HG02884 (cell line): ENCODE results near the gene LAMC1.
"Not testable (repeated sequence)": the region's sequence is repeated elsewhere in the genome, so short reads cannot be mapped to it uniquely, and the experiment has no call there.

Source experiments
- ATAC-seq: cut with Tn5 transposase; IDR thresholded peaks from one replicate; pipeline ENCODE4 v1.9.1; 2021; ENCODE audit warnings: mild to moderate bottlenecking, moderate library complexity; ENCODE audit not compliant: unreplicated experiment

Gene LAMC1

DNA sequence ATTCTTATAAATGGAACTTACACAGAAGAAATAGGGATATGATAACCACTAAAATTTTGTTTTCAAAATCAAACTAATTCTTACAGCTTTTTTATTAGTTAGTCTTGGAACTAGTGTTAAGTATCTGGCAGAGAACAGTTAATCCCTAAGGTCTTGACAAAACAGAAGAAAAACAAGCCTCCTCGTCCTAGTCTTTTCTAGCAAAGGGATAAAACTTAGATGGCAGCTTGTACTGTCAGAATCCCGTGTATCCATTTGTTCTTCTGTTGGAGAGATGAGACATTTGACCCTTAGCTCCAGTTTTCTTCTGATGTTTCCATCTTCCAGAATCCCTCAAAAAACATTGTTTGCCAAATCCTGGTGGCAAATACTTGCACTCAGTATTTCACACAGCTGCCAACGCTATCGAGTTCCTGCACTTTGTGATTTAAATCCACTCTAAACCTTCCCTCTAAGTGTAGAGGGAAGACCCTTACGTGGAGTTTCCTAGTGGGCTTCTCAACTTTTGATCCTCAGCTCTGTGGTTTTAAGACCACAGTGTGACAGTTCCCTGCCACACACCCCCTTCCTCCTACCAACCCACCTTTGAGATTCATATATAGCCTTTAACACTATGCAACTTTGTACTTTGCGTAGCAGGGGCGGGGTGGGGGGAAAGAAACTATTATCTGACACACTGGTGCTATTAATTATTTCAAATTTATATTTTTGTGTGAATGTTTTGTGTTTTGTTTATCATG, 120.5 kb downstream of the LAMC1 start:
- no peak for ATAC-seq

DNA sequence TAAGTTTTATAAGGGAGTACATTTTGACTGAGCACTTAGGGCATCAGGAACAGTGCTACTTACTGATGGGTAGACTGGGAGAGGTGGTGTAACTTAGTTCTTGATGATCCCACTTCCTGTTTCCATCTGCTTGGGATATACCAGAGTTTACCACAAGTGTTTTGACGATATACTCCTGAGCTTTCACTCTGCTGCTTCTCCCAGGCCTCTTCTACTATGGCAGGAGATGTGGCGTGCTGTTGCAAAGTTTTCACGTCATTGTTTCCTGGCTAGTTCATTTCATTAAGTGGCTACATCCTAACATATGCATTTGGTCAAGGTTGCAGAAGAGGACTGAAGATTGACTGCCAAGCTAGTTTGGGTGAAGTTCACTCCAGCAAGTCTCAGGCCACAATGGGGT, 121.5 kb downstream of the LAMC1 start:
- ATAC-seq = no peak

DNA sequence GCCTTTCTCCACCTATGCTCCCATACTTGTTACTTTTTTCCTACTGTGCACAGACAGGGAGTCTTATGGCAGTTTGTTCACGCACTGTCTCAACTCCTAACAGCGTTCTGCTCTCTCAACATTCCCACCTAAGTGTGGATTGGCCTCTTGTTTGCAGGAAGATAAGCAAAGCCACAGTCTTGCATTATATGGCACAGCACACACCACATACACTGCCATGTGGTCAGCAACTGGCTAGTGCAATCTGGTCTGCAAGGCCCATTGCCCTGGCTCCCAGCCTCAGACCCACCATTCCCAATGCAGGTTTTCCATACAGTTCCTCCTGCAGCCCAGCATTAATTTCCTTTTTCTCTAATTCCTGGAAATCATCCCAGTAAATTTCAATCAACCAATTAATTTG, 124.5 kb downstream of the LAMC1 start:
- no peak for ATAC-seq

DNA sequence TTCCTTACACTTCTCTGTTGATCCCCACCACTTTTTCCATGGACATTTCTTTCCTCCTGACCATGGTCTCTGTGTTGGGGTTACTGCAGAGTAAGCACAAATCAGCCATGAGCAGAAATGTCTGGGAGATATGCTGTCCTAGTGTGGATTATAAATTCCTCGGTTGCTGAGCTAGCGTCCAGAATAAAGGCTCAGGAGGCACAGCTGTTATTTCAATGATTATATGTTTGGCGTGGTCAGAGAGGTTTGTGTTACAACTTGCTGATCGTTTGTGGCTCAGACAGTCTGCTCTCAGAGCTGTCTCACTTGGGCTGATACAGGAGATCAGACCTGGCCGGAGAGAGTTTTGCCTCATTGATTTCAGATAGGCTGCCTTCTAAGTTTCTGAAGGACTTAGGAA, 125.4 kb downstream of the LAMC1 start:
- no peak for ATAC-seq

DNA sequence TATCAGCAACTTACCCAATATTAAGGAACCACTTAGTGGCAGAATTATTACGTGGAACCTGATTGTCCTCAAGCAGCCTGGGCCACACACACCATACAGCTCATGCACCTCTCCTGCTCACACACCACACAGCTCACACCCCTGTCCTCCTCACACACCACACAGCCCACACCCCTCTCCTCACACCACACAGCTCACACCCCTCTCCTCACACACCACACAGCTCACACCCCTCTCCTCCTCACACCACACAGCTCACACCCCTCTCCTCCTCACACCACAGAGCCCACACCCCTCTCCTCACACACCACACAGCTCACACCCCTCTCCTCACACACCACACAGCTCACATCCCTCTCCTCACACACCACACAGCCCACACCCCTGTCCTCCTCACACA, 126.1 kb downstream of the LAMC1 start:
- no peak for ATAC-seq

DNA sequence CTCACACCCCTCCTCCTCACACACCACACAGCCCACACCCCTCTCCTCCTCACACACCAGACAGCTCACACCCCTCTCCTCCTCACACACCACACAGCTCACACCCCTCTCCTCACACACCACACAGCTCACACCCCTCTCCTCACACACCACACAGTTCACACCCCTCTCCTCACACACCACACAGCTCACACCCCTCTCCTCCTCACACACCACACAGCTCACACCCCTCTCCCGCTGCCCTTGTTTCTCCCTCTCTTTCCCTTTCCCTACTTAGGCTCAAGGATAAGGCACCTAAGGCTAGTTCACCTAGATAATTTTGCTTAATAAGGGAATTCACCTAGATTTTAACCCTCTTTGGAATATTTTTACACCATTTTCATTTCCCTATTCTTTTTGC, 126.8 kb downstream of the LAMC1 start:
- not testable (repeated sequence) for ATAC-seq

DNA sequence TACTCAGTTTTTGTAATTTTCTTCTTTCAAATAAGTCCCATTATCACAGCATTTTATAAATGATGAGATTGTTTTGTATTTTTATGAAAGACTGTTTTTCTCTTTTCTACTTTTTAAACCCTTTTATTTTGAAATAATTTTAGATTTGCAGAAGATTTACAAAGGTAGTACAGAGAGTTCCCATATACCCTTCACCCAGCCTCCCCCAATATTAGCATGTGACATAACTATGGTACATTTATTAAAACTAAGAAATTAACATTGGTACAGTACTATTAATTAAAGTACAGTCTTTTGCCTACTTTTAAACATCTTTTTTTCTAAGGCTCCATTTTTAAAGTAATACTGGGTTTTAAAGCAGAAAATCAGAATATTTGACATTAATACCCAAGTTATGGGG, 127.2 kb downstream of the LAMC1 start:
- no peak for ATAC-seq

DNA sequence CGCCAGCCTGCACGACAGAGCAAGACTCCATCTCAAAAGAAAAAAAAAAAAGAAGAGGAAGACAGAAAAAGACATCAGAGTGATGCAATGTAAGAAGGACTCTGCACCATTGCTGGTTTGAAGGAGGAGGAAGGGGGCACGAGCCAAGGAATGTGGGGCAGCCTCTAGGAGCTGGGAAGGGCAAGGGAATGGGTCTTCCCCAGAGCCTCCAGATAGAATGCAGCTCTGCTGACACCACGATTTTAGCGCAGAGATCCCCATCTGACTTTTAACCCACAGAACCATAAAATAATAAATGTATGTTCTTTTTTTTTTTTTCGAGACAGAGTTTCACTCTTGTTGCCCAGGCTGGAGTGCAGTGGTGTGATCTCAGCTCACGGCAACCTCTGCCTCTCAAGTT, 129.0 kb downstream of the LAMC1 start:
- no peak for ATAC-seq

DNA sequence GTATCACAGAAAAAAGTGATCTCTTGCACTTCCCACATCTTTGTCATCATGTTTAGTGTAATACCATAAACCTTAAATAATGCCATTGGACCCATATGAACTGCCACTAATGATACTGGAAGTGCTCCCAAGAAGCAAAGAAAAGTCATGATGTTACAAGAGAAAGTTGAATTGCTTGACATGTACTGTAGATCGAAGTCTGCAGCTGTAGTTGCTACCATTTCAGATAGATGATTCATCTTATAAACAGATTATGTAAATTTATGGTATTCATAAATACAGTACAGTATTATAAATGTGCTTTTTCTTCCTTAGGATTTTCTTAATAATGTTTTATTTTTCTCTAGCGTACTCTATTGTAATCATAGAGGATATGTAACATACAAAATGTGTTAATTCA, 132.7 kb downstream of the LAMC1 start:
- ATAC-seq = no peak

DNA sequence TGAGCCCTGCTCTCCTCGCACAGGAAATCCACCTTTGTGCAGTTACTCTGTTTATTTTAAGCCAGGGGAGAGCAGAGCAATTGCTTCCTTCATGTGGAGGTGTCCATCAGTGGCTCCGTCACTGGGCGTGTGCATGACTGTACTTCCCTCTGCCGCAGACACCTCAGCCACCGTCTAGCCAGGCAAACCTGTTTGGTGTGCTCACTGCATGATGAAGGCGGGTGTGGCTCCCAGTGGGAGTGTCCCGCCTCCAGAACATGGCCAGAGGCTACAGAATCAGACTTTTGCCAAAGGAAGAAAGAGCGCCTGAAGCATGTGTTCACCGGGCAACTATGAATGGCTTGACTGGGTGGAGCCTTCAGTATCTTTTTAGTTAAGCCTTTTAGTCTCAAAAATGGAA, 136.7 kb downstream of the LAMC1 start:
- no peak for ATAC-seq

DNA sequence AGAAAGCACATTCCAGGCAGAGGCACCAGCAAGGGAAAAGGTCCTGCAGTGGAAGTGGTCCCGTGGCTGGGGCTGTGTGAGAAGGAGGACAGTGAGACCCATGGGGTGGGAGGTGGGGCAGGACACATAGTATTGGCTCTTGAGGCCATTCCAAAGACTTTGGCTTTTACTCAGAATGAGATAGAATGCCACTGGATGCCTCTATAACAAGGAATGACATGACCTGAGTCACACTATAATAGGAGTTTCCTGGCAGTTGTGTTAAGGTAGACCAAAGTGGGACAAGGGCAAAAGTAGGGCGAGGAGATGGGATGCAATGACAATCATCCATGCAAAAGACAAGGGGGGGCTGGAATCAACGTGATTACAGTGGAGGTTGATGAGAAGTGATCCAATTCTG, 138.2 kb downstream of the LAMC1 start:
- no peak for ATAC-seq

DNA sequence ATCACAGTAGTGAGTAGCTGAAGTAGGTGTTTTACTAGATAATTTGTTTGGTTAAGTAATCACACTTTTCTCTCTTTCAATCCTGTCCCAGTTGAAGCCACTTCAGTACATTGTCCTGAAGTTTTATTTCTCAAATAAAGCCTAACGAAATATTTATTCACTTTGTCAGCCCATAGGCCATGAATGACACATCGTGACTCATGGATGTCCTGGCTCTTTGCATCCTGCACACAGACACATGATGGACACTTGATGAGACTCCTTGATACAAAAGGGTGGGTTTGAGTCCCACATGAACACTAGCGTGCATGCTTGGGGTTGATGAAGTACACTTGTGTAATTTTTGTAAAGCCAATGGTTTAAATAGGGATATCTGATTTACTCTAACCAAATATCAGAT, 140.1 kb downstream of the LAMC1 start:
- ATAC-seq = no peak

DNA sequence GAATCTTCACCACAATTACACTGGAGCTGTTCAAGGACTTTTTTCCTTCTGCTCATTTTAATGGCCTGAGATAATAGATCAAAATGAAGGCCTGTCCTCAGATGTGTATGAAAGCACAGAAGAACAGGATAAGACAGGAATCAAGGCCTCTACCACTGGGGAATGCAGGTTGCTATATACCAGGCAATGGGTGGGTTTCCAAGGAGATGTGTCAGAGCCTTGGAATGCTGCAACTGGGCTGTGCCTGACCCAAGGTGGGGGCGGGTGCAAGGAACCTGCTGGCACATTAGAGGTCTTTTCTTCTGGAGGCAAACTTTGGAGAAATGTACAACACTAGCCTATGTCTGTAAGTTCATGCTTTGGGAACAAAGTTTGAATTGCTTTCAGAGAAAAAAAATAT, 141.1 kb downstream of the LAMC1 start:
- no peak for ATAC-seq

DNA sequence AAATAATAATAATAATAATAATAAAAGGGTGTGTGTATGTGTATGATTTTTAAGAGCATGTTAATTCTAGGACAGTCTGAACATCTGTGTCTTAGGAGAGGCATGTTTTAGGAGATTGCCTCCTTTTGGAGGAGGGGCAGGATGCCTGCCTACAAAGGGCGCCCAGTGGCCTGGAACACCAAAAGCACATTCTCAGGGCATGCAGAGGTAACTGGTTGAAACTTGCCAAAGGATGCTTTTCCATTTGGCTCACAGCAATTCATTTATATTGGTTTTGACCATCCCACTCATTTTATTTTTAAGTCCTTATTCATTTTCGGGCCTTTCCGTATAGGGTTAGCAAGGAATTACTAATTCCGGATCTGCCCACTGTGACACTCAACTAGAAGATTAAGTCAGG, 141.7 kb downstream of the LAMC1 start:
- no peak for ATAC-seq

DNA sequence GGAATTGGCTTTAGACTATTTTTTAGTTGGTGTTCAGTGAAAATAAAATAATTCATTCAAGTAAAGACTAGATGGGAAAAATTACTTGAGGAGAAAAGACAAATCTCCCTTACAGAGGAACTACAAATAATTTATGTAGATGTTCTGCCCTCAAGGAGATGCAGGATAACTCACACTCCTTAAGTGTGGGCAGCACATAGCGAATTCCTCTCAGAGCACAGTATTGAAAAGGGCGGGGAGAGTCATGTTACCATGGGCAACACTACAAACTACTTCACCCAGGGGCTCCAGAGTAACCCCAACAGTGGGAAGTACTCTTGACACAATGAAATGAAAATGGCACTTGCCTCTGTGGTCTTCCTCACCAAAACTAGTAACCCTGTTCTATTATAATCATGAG, 142.2 kb downstream of the LAMC1 start:
- ATAC-seq = no peak

DNA sequence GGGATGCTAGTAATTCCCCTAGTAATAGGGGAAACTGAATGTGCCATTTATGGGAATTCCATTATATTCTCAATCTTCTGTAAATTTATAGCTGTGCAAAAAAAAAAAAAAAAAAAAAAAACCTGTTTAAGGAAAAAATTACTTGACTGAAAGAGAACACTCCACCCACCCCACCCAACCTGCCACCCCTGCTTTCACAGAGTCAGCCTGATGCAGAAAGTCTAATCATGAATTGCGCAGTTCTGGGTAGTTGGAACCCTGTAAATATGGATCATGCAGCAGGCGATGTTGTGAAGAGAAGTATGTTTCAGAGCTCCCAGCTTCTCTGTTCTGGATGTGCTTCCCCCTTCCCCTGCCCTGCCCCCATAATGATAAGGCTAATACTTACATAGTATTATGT, 143.2 kb downstream of the LAMC1 start:
- ATAC-seq = no peak

DNA sequence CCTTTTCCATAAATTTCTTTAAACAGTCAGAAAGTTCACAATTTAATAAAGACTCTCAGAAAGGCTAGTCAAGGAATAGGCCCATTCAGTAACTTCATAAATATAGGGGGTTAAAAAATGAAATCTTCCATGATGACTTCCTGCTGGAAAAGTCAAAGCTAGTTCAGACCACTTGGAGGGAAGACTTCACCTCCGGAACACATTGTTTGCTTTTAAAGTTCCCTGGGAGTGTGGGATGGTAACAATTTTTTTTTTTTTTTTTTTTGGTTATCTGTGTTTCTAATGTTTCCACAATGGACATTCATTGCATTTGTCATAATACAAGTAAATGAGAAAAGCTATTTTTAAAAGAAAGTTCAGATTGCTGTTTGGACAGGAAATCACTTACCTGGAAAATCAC, 144.5 kb downstream of the LAMC1 start:
- no peak for ATAC-seq

DNA sequence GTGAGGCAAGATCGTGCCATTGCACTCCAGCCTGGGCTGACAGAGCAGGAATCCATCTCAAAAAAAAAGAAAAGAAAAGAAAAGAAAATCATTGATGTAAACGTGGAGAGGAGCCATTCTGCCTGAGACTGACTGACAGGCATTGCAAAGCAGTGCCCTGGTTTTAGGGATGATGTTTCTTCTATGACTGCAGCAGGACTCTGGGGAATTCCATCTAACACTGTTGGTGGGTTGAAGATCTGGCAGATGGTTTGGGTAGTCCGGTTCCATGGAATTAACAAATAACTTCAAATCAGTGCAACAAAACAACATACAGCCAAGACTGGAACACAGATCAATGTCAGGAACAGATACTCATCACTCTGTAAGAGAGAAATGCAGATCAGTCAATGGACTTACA, 145.1 kb downstream of the LAMC1 start:
- no peak for ATAC-seq

DNA sequence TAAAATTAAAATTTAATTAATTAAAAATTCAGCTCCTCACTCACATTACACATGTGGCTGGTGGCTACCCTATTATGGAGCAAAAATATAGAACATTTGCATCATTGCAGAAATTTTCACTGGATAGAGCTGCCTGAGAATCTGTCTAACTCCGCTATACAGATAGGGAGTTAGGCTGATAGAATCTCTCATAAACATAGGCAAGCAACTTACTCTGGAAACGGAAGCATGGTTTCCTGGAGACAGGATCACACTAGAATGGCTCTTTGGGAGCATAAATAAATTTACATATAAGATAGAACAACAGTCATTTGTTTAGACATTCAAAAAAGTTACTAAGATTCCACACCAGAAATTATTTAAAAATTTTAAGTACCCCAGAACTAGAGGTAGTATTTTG, 150.6 kb downstream of the LAMC1 start:
- ATAC-seq = no peak

DNA sequence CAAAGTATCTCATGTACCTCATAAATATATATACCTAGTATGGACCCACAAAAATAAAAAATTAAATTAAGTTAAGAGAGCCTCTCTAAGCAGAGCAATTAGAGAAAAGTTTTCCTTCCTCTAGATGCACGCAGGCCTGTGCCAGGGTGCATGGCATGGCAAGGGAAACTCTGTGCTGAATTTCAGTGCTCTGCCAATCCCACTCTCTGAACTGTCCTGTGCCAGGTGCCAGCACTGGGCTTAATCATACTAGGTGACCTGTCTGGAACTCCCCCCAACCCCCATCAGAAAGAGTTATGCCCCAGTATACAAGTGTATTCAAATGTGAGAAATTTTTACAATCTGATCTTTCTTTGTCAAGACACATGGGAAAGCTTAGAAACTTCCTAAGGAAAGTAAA, 152.4 kb downstream of the LAMC1 start:
- ATAC-seq = no peak

DNA sequence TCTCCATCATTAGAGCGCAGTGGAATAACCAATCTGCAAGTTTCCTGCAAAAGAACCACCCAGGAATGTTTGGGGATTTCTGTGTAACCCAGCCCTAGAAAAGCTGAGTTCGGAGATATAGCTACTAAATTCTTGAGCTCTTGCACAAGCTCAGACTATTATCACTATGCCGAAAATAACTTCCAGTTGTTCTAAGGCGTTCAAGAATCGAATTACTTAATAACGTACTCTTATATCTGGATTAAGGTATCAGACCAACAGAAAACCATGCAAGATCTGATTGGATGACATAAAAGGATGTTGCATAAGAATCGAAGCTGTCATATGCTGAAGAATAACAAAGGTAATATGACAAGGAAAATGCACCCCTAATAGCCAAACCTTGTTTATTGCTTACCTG, 155.3 kb downstream of the LAMC1 start:
- ATAC-seq = no peak

DNA sequence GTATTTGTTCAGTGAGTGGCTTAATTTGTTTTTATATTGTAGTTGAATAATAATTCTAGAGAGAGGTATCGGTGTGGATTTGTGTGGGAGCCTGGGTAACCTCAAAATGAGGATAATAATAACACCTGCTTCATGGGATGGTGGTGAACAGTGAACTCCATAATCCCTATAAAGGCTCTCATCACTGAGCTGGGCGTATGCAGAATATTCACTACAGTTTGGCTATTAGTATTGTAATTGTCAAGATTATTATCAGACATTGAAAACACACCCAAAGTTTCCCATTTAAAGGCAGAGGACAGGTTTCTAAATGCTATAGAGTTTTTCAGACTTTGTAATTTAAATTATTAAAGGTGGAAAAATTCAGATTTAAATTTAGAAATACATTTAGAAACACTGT, 155.8 kb downstream of the LAMC1 start:
- no peak for ATAC-seq

DNA sequence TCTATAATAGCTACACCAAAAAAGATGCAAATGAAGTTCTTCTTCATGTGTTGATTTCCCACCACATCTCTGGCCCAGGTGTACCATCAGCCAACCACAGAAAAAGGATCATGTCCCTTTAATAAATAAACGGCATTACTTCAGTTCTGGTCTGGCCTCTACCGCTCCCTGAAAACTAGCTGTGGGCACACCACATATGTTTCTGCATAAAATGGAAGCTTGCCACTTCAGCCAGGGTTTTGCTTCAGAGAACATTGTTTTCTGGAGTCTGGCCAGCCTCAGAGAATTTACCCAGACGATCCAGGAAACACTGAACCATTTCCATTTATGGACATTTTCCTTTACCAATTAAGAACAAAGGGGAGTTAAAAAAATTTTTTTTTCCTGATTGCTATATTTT, 157.0 kb downstream of the LAMC1 start:
- ATAC-seq = no peak
